HL-60 (cell line): ENCODE data around the gene SBK2.
"Not testable (repeated sequence)": the region's sequence is repeated elsewhere in the genome, so short reads cannot be mapped to it uniquely, and the experiment has no call there.

Experiments
- CTCF ChIP-seq: IDR thresholded peaks from one replicate; pipeline ENCODE4 v1.5.1; 2011; ENCODE audit warnings: low read length, control low read depth, inconsistent platforms; ENCODE audit not compliant: insufficient read depth
- POLR2AphosphoS5 ChIP-seq: IDR thresholded peaks from 2 replicates; pipeline ENCODE4 v1.6.1; 2012; ENCODE audit warnings: low read depth
- REST ChIP-seq: IDR thresholded peaks from 2 replicates; pipeline ENCODE4 v1.6.1; 2012; ENCODE audit warnings: low read depth; ENCODE audit not compliant: insufficient replicate concordance
- SPI1 ChIP-seq: IDR thresholded peaks from 2 replicates; pipeline ENCODE4 v1.6.1; 2012; ENCODE audit warnings: low read depth, mild to moderate bottlenecking, borderline replicate concordance

GRCh38 chr19:55569477-55569876 is 32.5 kb upstream of the SBK2 start:
- not testable (repeated sequence) for TF ChIP-seq CTCF, POLR2AphosphoS5, SPI1, REST
